Subcutaneous adipose tissue (tissue), 4 donors: ENCODE measurements around the gene ZNF12. TPM values are rescaled to one million over a fixed set of nuclear protein-coding genes. Genes with fewer than 3 reads are reported as not detected.

ENCODE experiments used
- total RNA-seq, 4 donors: library from RNA; depleted of rRNA; stranded (reverse); fragments of >200 nt; gene quantifications; one replicate each; pipeline ENCODE4 v1.1.0, GENCODE V29; 2016
- TF ChIP-seq, protein P1 (sequence below): fragments of 450-650 bp; IDR thresholded peaks from one replicate; pipeline ENCODE4 v1.5.1; 2016; ENCODE audit warnings: low read depth, mild to moderate bottlenecking, control low read depth, antibody characterized with exemption, moderate library complexity

ZNF12 gene
- total RNA-seq, 4 donors from 2014 or later: 17.3 to 27.2 (median 19.9) TPM

DNA sequence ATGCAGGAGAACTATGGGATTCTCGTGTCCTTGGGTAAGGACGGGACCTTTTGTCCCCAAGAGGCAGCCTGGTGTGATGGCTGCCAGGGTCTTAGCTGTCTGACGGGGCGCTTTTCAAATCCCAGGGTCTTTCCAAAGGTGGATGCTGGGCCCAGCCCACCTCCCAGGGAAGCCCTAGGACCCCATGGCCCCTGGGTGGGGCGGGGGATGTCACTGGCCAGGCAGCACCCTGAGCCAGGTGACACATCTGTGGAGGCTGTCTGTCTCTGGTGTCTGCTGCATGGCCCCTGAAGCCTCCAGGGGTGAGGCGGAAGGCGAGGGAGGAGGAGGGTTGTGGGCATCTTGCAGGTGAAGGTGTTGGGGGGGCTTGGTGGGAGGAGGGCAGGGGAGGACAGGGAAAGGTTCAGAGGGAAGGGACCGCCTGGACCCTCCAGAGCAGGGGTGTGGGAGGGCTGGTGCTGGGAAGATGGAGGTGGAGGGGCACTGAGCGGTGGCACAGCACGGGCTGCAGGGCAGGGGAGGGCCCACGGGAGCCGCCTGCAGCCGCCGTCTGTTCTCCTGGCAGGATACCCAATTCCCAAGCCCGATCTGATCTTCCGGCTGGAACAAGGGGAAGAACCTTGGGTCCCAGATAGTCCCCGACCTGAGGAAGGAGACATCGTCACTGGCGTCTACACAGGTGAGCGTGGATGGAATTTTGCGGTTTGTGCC lies 62.7 kb downstream of the ZNF12 start:
- TF ChIP-seq, protein P1, sequence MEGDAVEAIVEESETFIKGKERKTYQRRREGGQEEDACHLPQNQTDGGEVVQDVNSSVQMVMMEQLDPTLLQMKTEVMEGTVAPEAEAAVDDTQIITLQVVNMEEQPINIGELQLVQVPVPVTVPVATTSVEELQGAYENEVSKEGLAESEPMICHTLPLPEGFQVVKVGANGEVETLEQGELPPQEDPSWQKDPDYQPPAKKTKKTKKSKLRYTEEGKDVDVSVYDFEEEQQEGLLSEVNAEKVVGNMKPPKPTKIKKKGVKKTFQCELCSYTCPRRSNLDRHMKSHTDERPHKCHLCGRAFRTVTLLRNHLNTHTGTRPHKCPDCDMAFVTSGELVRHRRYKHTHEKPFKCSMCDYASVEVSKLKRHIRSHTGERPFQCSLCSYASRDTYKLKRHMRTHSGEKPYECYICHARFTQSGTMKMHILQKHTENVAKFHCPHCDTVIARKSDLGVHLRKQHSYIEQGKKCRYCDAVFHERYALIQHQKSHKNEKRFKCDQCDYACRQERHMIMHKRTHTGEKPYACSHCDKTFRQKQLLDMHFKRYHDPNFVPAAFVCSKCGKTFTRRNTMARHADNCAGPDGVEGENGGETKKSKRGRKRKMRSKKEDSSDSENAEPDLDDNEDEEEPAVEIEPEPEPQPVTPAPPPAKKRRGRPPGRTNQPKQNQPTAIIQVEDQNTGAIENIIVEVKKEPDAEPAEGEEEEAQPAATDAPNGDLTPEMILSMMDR: no peak

DNA sequence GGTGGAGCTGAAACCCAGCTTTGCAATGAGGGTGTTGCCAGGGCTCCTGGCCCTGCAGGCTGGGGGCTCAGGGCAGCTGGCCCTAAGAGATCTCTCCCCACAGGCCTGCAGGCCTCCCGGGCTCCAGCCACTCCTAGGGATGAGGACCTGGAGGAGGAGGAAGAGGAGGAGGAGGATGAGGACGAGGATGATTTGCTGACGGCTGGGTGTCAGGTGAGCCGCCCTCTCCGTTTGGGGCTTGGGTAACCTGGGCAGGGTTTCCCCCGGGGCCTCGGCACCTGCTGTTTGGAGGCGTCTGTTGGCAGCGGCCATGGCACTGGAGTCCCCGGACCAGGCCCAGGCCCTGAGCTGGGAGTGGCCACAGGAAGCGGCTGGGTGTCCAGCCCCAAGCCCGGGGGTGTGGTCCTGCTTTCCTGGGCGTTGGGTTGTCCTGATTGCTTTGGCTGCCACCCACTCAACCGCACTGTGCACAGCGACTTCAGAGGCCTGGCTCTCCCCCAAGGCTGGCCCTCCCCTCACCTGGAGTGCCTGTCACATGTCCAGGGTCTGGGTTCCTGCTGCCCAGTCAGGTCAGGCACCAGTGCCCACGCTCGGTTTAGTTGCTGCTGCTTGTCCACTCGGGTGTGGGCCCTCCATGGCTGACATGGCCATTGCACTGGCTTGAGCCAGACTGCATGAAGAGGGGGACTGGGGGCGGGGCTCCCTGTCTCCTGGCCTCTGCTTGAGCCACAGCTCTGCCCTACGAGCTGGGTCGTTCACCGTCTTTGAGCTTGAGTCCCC lies 63.7 kb downstream of the ZNF12 start:
- TF ChIP-seq, protein P1: no peak

DNA sequence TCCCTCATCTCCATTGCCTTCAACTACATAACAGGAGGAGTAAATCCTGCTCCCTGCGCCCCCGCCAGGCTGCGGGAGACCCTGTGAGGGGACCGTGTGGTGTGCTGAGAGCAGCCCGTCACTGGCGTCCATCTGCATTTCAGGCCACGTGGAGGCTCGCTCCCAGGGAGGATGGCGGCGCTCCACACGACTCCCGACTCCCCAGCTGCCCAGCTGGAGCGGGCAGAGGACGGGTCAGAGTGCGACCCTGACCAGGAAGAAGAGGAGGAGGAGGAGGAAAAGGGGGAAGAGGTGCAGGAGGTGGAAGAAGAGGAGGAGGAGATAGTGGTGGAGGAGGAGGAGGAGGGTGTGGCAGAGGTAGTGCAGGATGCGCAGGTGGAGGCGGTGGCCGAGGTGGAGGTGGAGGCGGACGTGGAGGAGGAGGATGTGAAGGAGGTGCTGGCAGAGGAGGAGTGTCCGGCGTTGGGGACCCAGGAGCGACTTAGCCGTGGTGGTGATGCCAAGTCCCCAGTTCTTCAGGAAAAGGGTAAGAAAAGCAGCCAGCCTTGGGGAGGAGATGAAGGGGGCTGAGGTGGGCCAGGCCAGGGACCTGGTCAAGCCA lies 64.4 kb downstream of the ZNF12 start:
- TF ChIP-seq, protein P1: no peak

DNA sequence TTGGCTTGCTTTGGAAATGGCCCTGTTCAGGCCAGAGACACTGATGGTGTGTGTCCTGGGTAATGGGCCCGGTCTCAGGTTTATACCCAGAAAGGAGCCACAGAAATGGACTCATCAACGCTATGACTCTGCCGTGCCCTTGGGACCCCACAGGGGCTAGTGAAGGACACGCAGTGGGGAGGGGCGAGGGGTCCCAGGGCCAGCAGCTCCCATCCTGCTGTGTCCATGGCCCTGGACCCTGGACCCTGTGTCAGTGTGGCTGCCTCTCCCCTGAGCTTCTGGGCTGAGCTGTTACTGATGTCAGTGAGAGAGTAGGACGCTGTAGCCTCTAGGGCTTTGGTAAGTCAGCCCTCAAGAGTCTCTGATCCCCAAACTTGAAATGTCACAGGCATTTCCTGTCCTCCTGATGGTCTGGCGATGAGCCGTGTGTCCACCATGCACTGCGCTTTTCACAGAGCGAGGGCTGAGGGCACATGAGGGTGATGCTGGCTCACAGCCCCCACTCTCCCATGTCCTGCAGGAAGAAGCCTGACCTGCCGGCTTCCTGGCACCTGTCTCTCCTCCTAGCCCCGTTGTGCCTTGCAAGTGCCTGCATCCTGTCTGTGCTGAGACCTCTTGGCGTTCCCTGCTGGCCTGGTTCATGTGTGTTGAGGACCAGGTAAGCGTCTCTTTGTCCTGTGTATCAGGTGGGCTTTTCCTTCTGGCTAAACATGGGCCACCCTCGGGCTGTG lies 65.3 kb downstream of the ZNF12 start:
- TF ChIP-seq, protein P1: no peak

DNA sequence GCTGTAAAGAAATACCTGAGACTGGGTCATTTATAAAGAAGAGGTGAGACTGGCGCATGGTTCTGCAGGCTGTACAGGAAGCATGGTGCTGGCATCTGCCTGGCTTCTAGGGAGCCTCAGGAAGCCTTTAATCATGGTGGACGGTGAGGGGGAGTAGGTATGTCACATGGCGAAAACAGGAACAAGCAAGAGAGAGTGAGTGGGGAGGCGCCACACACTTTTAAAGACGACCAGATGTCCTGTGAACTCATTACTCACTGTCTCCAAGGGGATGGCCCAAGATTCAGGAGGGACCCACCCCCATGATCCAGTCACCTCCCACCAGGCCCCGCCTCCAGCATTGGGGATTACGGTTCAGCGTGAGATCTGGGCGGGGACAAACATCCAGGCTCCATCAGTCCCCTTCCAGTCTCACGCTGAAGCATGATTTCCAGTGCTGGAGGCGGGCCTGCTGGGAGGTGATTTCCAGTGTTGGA lies 66.5 kb downstream of the ZNF12 start:
- TF ChIP-seq, protein P1: no peak

DNA sequence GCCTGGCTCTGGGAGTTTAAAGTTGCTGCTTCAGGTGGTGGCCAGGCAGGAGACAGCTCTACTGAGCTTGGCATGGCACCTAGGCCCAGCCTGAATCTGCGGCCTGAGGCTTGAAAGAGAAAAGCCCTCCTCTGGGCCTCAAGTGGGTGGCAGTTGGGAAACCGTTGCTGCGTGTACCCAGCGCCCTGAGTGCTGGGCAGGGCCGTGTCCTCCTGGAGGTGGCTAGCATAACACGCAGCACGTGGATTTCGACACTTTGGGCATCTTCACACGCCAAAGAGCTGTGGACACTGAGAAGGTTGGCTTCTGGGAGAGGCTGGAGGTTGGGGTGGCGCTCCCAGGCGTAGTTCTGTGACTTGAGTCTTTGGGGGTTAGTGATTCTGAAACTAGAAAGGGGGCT lies 67.1 kb downstream of the ZNF12 start:
- TF ChIP-seq, protein P1: no peak

DNA sequence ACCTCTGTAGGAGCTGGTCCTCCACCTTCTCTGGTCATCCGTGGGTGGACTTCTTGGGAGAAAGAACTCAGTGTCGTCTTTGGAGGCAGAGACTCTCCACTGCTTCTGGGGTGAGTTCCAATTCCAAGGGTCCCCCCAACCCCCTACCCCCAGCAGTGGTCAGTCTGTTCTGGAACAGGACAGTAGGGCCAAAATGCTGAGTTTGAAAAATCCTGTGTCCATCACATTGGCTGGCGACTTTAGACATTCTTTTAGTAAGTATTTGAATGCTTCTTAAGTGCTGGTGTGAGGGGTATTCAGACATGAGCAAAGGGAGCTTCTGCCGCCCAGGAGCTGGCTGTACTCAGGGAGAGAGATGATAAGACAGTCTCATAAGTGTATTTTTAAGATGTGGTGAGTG lies 67.7 kb downstream of the ZNF12 start:
- TF ChIP-seq, protein P1: no peak
